UCSD-AML1 (cell line): ENCODE data around the gene MSI2.

ENCODE experiments used
- DNase-seq: peaks from one replicate; lab custom pipeline; 2025; ENCODE audit not compliant: unreplicated experiment; lab: John Stamatoyannopoulos, UW

Gene MSI2

GRCh38 chr17:57340160-57340981 is 84.0 kb downstream of the MSI2 start:
- no peak for DNase-seq

GRCh38 chr17:57341611-57342540 is 85.6 kb downstream of the MSI2 start:
- DNase-seq: no peak

- no peak for DNase-seq
These were observed 86.8 kb downstream of the MSI2 start for GRCh38 chr17:57342963-57343589.

- DNase-seq: no peak
These were observed 87.4 kb downstream of the MSI2 start for GRCh38 chr17:57343717-57344116.

- no peak for DNase-seq
These were observed 87.9 kb downstream of the MSI2 start for GRCh38 chr17:57344261-57344660.

- DNase-seq: no peak
These were observed 93.4 kb downstream of the MSI2 start for GRCh38 chr17:57349541-57350247.

- DNase-seq: no peak
These were observed 93.9 kb downstream of the MSI2 start for GRCh38 chr17:57350266-57350665.

- DNase-seq: no peak
These were observed 96.4 kb downstream of the MSI2 start for GRCh38 chr17:57352665-57353175.

GRCh38 chr17:57354673-57355072 is 98.3 kb downstream of the MSI2 start:
- DNase-seq: no peak

GRCh38 chr17:57355090-57355859 is 99.0 kb downstream of the MSI2 start:
- no peak for DNase-seq

GRCh38 chr17:57356153-57356718 is 99.9 kb downstream of the MSI2 start:
- DNase-seq: no peak

GRCh38 chr17:57356719-57357391 is 100.5 kb downstream of the MSI2 start:
- DNase-seq: no peak

GRCh38 chr17:57357392-57357784 is 101.1 kb downstream of the MSI2 start:
- DNase-seq: no peak

GRCh38 chr17:57357830-57358430 is 101.6 kb downstream of the MSI2 start:
- DNase-seq: no peak

- no peak for DNase-seq
These were observed 103.9 kb downstream of the MSI2 start for GRCh38 chr17:57360266-57360665.

GRCh38 chr17:57362797-57363556 is 106.7 kb downstream of the MSI2 start:
- DNase-seq: no peak

- DNase-seq: no peak
These were observed 107.3 kb downstream of the MSI2 start for GRCh38 chr17:57363580-57363979.
